Urinary bladder (tissue), 4 donors: ENCODE measurements around the gene ITPK1. TPM values are rescaled to one million over a fixed set of nuclear protein-coding genes. Genes with fewer than 3 reads are reported as not detected.

ENCODE experiments used
- DNase-seq: peaks from one replicate; pipeline ENCODE4 v3.0.0-alpha.2; 2015; ENCODE audit errors: extremely low spot score
- H3K27ac ChIP-seq: one replicate; pipeline ENCODE4 v1.5.1; 2013; ENCODE audit warnings: low read depth, mild to moderate bottlenecking, moderate library complexity
- H3K36me3 ChIP-seq: one replicate; pipeline ENCODE4 v1.6.1; 2013; ENCODE audit warnings: mild to moderate bottlenecking, moderate library complexity; ENCODE audit not compliant: insufficient read depth
- H3K4me1 ChIP-seq: one replicate; pipeline ENCODE4 v1.6.1; 2013; ENCODE audit warnings: mild to moderate bottlenecking, moderate library complexity; ENCODE audit not compliant: insufficient read depth
- H3K4me3 ChIP-seq: one replicate; pipeline ENCODE4 v1.5.1; 2013; ENCODE audit warnings: low read depth, low read length
- WGBS: extraction: QIAGEN DNeasy Blood & Tissue Kit; methylation state at CpG from one replicate; pipeline ENCODE4 v1.1.7; 2013; 5-methylcytosine and 5-hydroxymethylcytosine counted together
- polyA plus RNA-seq: library from polyadenylated mRNA; stranded (reverse); fragments of 200-250 nt; gene quantifications from one replicate; pipeline ENCODE4 v1.2.3, GENCODE V29; 2013
- total RNA-seq: library from RNA; depleted of rRNA; stranded (reverse); fragments of >200 nt; gene quantifications from one replicate; pipeline ENCODE4 v1.2.3, GENCODE V29; 2014
- donor health status: healthy with polysubstance abuse.
- donor health status: healthy.

ITPK1 gene
- total and polyA plus RNA-seq, 2 donors, result 15.8 to 109 TPM

DNA sequence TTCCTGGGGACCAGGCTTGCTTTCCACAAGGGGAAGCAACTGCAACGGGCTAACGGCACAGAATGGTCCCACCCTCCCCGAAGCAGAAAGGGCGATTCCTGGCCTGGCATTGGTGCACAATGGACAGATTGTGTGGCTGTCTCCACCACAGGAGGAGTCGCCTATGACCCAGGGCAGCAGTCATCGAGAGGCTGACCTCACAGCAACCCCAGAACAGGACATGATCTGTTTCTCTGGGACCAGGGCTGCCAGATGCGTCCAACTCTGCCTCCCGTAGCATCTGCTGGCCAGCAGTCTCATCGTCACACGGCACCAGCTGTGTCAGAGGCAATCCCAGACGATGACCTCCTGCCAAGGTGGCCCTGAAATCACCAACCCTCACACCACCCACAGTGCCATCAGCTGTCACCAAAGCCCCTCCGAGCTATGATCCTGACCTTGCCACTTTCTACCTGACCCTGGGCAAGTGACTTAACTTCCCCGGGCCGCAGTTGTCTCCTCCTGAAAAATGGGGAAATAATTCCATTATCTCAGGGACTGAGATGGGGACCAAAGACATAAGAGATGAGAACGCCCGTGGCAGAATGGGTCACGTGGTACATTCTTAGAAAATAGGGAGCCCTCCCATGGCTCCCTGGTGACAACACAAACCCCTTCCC lies 106.1 kb downstream of the ITPK1 start:
- Histone ChIP-seq H3K36me3 (no peaks in the 10 kb centered on the region), H3K4me3 (no peak overlapping the region), H3K27ac (no peak overlapping the region), H3K4me1 (no peaks in the 10 kb centered on the region)
- WGBS, result 88% methylated on average over 17 of the region's 17 CpGs
- DNase-seq, result no peak

- H3K4me1 ChIP-seq, result no peaks in the 10 kb centered on the region
- no peak for DNase-seq
- H3K4me3 ChIP-seq, result no peak overlapping the region
- H3K27ac ChIP-seq, result no peak overlapping the region
- 30% methylated on average over 9 of the region's 9 CpGs for WGBS
- H3K36me3 ChIP-seq, result no peaks in the 10 kb centered on the region
Measured at GRCh38 chr14:93008381-93008780, 107.3 kb downstream of the ITPK1 start.

- WGBS, result 67% methylated on average over 15 of the region's 15 CpGs
- H3K27ac ChIP-seq, result no peak overlapping the region
Measured at GRCh38 chr14:93007225-93007997, 108.3 kb downstream of the ITPK1 start.

DNA sequence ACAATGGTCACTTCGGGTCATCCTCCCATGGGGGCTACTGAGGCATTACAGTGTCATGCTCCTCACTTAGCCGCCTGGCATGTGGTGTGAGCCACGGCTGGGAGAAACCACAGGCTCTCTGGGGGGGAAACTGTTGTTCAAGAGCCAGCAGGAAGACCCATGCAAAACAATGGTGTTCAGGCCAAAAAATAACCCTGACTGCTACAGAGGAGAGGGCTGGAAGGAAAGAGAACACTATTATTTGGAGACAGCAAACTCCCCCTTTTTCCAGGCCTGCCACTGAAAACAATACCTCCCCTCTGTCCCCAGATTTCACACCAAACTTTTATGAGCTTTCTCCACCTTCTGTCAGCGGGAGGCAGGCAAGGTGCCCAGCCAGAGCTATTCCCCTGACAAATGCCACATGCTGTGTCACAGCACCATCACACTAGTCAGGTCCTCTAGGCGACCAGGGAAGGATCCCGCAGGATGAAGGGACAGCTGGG lies 109.1 kb downstream of the ITPK1 start:
- WGBS, result 77% methylated on average over 6 of the region's 6 CpGs
- no peak for DNase-seq
- H3K4me3 ChIP-seq, result no peak overlapping the region
- no peaks in the 10 kb centered on the region for H3K4me1 ChIP-seq
- H3K36me3 ChIP-seq, result no peaks in the 10 kb centered on the region
- H3K27ac ChIP-seq, result no peak overlapping the region

More at GRCh38 chr14:93007225-93007997, 108.3 kb downstream of the ITPK1 start:
- DNase-seq, result no peak
- Histone ChIP-seq H3K36me3 (no peaks in the 10 kb centered on the region), H3K4me1 (no peaks in the 10 kb centered on the region), H3K4me3 (no peak overlapping the region)

GRCh38 chr14:93005838-93006237 lies 109.9 kb downstream of the ITPK1 start:
- Histone ChIP-seq H3K36me3 (no peaks in the 10 kb centered on the region), H3K4me1 (no peaks in the 10 kb centered on the region), H3K4me3 (no peak overlapping the region), H3K27ac (no peak overlapping the region)
- 68% methylated on average over 8 of the region's 8 CpGs for WGBS
- DNase-seq, result no peak

GRCh38 chr14:93005135-93005813 lies 110.5 kb downstream of the ITPK1 start:
- WGBS, result 87% methylated on average over 7 of the region's 7 CpGs
- no peaks in the 10 kb centered on the region for H3K4me1 ChIP-seq
- no peak for DNase-seq

DNA sequence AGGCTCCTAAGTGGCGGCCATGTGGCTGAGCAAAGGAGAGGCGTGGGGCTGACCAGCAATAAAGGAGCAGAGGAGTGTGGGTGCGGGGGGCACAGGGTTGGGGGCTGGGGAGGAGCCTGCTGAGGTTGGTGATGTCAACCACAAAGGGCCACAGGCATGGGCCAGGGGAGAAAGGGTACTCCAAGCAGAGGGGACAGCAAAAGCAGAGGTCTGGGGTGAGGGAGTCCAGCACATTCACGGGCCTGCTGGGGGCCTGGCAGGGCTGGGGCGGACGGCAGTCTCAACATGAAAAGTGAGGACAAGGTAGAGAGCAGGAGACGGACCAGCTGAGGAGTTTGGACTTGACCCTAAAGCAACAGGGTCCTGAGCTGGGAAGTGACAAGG lies 111.0 kb downstream of the ITPK1 start:
- H3K4me3 ChIP-seq, result no peak overlapping the region
- DNase-seq, result no peak
- no peaks in the 10 kb centered on the region for H3K4me1 ChIP-seq
- H3K36me3 ChIP-seq, result no peaks in the 10 kb centered on the region
- H3K27ac ChIP-seq, result no peak overlapping the region
- WGBS, result 90% methylated on average over 7 of the region's 7 CpGs

More at GRCh38 chr14:93005135-93005813, 110.5 kb downstream of the ITPK1 start:
- Histone ChIP-seq H3K4me3 (no peak overlapping the region), H3K27ac (no peak overlapping the region), H3K36me3 (no peaks in the 10 kb centered on the region)

DNA sequence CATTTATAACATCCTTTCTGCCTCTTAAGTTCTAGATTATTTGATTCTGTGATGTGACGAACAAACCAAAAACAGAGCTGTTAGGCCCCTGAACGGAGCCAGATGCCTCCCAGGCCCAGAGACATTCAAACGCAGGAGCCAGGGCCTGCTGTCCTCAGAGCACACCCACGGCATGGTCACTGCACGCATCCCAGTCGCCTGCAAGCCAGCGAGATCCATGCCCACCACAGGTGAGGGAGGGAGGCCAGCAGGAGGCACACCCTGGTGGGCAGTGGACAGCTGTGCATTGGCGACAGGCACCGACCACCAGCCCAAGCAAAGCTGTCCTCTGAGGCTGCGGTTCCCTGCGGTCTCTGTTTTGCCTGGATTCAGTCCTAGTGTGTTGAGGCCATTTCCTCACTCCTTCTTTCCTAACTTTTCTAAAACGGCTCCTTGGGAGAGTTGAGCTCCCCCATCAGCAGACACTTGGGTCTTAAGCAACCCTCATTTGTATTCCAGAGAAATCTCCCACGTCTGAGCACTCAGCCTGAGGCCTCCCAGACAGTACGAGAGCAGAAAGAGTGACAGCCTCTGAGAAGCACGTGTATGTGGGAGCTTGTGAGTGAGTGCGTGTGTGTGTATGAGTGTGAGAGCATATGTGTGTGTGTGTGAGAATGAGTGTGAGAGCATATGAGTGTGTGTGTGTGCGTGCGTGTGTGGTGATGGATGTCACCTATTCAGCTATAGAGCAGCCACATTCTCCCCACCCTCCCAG lies 111.6 kb downstream of the ITPK1 start:
- DNase-seq, result no peak
- Histone ChIP-seq H3K36me3 (no peaks in the 10 kb centered on the region), H3K27ac (no peak overlapping the region), H3K4me1 (no peaks in the 10 kb centered on the region), H3K4me3 (no peak overlapping the region)
- WGBS, result 91% methylated on average over 18 of the region's 18 CpGs

DNA sequence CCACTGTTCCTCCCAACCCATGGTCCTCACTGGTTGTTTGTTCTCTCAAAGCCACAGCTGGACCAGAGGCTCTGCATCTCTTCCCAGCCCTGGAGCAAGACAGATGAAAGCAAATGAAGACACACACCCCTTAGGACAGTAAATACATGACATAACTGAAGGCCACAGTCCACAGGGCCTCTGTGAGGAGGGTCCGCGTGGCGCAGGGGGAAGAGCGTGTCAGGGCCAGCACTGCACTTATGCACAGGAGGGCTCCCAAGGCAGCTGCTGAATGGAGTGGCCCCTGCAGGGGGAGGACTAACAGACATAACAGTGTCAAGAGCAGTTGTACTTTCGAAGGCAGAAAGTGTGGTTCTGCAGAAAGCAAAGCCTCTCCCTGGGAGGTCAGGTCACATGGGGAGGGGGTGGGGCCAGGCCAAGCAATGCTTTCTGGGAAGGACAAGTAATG lies 112.8 kb downstream of the ITPK1 start:
- no peaks in the 10 kb centered on the region for H3K4me1 ChIP-seq
- 87% methylated on average over 5 of the region's 5 CpGs for WGBS
- H3K36me3 ChIP-seq, result no peaks in the 10 kb centered on the region
- no peak for DNase-seq
- no peak overlapping the region for H3K4me3 ChIP-seq
- no peak overlapping the region for H3K27ac ChIP-seq

DNA sequence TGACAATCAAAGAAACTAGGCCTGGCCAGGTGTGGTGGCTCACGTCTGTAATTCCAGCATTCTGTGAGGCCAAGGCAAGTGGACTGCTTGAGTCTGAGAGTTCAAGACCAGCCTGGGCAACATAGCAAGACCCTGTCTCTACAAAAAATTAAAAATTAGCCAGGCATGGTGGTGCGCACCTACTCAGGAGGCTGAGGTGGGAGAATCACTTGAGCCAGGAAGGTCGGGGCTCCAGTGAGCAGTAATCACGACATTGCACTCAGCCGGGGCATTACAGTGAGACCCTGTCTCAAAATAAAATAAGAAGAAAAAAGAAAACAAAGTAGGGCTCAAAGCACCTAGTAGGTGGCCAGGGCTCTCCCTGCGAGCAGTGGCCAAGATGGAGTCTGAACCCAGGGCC lies 113.7 kb downstream of the ITPK1 start:
- no peak overlapping the region for H3K4me3 ChIP-seq
- H3K36me3 ChIP-seq, result no peaks in the 10 kb centered on the region
- no peaks in the 10 kb centered on the region for H3K4me1 ChIP-seq
- DNase-seq, result no peak
- WGBS, result 97% methylated on average over 6 of the region's 6 CpGs
- H3K27ac ChIP-seq, result no peak overlapping the region

DNA sequence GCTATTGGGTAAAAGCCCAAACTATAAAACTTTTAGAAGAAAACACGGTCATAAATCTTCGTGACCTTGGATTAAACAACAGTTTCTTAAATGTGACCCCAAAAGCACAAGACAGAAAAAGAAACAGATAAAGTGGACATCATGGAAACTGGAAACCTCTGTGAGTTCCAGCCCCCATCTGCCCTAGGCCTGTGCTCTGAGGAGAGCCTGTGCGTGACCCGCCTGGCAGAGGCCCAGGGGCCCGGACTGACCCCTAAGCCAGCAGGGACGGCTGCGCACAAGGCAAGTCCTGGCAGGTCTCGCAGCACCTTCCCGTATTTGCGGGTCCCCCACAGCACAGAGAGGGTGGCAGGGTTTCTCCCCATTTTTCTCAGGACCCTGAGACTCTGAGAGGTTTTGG lies 116.8 kb downstream of the ITPK1 start:
- no peaks in the 10 kb centered on the region for H3K4me1 ChIP-seq
- no peak overlapping the region for H3K4me3 ChIP-seq
- no peak for DNase-seq
- WGBS, result 69% methylated on average over 10 of the region's 10 CpGs
- no peak overlapping the region for H3K27ac ChIP-seq
- no peaks in the 10 kb centered on the region for H3K36me3 ChIP-seq

GRCh38 chr14:92997343-92998061 lies 118.2 kb downstream of the ITPK1 start:
- Histone ChIP-seq H3K27ac (no peak overlapping the region), H3K4me1 (no peaks in the 10 kb centered on the region), H3K36me3 (no peaks in the 10 kb centered on the region), H3K4me3 (no peak overlapping the region)
- WGBS, result 75% methylated on average over 14 of the region's 14 CpGs
- no peak for DNase-seq

DNA sequence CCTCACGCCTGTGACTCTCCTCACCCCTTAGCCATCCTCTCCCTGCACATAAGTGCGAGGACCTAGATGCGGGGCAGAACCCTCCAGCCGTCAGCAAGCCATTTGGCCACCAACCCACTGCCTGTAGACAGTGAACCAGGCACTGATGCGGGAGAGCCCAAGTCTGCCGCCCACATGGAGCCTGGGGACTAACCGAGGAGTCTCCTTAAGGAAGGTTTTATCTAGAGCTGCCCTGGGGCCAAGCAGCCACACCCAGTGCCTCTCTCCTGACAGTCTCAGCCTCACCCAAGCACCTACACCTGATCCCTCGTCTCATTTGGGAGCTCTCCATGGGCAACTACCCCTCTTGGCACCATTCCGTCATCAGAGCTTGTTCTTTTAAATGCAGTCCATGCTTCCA lies 120.1 kb downstream of the ITPK1 start:
- DNase-seq, result no peak
- Histone ChIP-seq H3K27ac (no peak overlapping the region), H3K4me1 (no peaks in the 10 kb centered on the region), H3K36me3 (no peaks in the 10 kb centered on the region), H3K4me3 (no peak overlapping the region)
- 92% methylated on average over 9 of the region's 9 CpGs for WGBS
